Measurements from ENCODE around the gene DLG2. TPM values are rescaled to one million over a fixed set of nuclear protein-coding genes. Genes with fewer than 3 reads are reported as not detected.

DLG2 gene
- total RNA-seq, 1 donor from 2014 or later = 1.8 TPM

DNA sequence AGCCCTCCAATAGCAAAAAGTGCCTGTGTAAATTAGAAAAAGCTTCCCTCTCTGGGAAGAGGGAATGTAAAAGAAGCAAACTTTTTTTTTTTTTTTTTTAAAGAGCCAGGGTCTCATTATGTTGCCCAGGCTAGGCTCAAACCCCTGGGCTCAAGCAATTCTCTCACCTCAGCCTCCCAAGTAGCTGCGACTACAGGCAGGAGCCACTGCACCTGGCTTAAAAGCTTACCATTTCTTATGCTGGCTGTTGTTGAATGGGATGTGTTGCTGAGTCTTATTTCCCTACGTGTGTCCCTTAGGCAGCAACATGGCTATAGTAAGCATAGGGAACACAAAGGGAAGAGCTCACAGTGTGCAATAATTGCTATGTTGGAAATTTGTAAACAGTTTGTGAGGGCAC is 2115.5 kb downstream of the DLG2 start:
- H3K27me3 Mint-ChIP-seq (ENCODE audit: low read depth, unreplicated experiment) = no peaks in the 10 kb centered on the region
- Histone ChIP-seq H3K4me1 (ENCODE audit: insufficient read depth, low read length) (no peaks in the 10 kb centered on the region), H3K4me2 (ENCODE audit: low read length) (no peak overlapping the region), H4K20me1 (ENCODE audit: insufficient read depth, low read length) (no peaks in the 10 kb centered on the region), H3K36me3 (ENCODE audit: insufficient read depth, low read length) (no peaks in the 10 kb centered on the region), H3K79me2 (ENCODE audit: insufficient read depth, low read length) (no peaks in the 10 kb centered on the region), H3K9me3 (ENCODE audit: insufficient read depth, low read depth, low read length) (no peaks in the 10 kb centered on the region), H3K4me3 (ENCODE audit: insufficient read depth, low read depth, low read length) (no peak overlapping the region), H3K27me3 (ENCODE audit: insufficient read depth, low read length) (no peaks in the 10 kb centered on the region), H3K9ac (ENCODE audit: low read length) (no peak overlapping the region), H2AFZ (ENCODE audit: low read depth, low read length) (no peak overlapping the region), H3K27ac (ENCODE audit: low read depth, low read length) (no peak overlapping the region)
- no peak overlapping the region for H3K27ac Mint-ChIP-seq (ENCODE audit: unreplicated experiment)
- H3K4me1 Mint-ChIP-seq (ENCODE audit: low read depth, unreplicated experiment) = peaks cover 2% of the 10 kb centered on the region
- TF ChIP-seq EZH2 (IDR thresholded peaks at IDR 0.05; ENCODE audit: insufficient read depth, low read length) = no peak
- TF ChIP-seq, protein P1, sequence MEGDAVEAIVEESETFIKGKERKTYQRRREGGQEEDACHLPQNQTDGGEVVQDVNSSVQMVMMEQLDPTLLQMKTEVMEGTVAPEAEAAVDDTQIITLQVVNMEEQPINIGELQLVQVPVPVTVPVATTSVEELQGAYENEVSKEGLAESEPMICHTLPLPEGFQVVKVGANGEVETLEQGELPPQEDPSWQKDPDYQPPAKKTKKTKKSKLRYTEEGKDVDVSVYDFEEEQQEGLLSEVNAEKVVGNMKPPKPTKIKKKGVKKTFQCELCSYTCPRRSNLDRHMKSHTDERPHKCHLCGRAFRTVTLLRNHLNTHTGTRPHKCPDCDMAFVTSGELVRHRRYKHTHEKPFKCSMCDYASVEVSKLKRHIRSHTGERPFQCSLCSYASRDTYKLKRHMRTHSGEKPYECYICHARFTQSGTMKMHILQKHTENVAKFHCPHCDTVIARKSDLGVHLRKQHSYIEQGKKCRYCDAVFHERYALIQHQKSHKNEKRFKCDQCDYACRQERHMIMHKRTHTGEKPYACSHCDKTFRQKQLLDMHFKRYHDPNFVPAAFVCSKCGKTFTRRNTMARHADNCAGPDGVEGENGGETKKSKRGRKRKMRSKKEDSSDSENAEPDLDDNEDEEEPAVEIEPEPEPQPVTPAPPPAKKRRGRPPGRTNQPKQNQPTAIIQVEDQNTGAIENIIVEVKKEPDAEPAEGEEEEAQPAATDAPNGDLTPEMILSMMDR (IDR thresholded peaks at IDR 0.05; ENCODE audit: insufficient read depth, low read depth, low read length) = no peak
- no peak for FAIRE-seq
- H3K9me3 Mint-ChIP-seq (ENCODE audit: unreplicated experiment) = no peaks in the 10 kb centered on the region
- no peaks in the 10 kb centered on the region for H3K36me3 Mint-ChIP-seq (ENCODE audit: low read depth, unreplicated experiment)
- no peak overlapping the region for H3K4me3 Mint-ChIP-seq (ENCODE audit: unreplicated experiment)
- no peak for DNase-seq (ENCODE audit: low read depth)

DNA sequence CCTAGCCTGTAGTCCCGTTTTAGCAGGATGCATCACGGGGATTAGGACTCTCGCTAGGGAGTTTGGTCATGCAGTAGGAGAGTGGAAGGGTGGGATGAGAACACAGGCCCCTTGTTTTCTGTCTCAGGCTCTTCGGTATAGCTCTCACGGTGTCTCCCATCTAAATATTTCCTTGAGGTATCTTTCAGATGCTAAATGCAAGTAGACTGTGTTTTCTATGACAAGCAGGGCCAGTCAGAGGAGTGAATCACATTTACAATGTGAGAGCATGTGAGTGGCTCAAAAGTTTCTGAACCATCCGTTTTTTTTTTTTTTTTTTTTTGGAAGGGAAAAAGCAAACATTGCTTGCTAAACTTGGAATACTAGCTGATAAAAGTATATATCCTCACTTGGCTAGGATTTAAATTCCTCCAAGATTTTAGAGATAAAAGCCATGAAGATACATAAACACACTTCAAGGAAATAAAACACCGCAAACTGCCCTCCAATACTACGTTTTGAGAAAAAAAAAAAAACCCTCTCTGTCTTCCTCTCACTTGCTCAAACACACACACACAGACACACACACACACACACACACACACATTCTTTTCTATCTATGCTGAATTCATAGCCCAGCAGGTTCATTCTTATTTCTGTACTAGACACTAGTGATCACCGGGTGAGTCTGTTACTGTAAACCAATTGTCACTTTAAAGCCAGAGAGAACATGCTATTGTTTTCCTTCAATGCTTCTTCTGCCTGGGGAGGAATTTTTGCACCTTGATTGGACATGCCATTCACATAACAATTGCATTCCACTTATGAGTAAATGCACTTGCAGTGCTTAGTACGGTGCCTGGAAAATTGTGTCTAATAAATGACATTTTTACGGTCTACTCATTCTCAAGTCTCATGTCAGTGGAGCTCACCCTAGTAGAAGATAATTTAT is 2116.3 kb downstream of the DLG2 start:
- no peaks in the 10 kb centered on the region for H4K20me1 ChIP-seq (ENCODE audit: insufficient read depth, low read length)
- Mint-ChIP-seq H3K4me1 (ENCODE audit: low read depth, unreplicated experiment) (peaks cover 2% of the 10 kb centered on the region), H3K27me3 (ENCODE audit: low read depth, unreplicated experiment) (no peaks in the 10 kb centered on the region), H3K36me3 (ENCODE audit: low read depth, unreplicated experiment) (no peaks in the 10 kb centered on the region), H3K4me3 (ENCODE audit: unreplicated experiment) (no peak overlapping the region), H3K27ac (ENCODE audit: unreplicated experiment) (no peak overlapping the region), H3K9me3 (ENCODE audit: unreplicated experiment) (no peaks in the 10 kb centered on the region)
- no peak overlapping the region for H2AFZ ChIP-seq (ENCODE audit: low read depth, low read length)
- H3K9ac ChIP-seq (ENCODE audit: low read length) = no peak overlapping the region
- H3K9me3 ChIP-seq (ENCODE audit: insufficient read depth, low read depth, low read length) = no peaks in the 10 kb centered on the region
- TF ChIP-seq EZH2 (IDR thresholded peaks at IDR 0.05; ENCODE audit: insufficient read depth, low read length) = no peak
- TF ChIP-seq, protein P1 (IDR thresholded peaks at IDR 0.05; ENCODE audit: insufficient read depth, low read depth, low read length) = no peak
- no peaks in the 10 kb centered on the region for H3K79me2 ChIP-seq (ENCODE audit: insufficient read depth, low read length)
- H3K27ac ChIP-seq (ENCODE audit: low read depth, low read length) = no peak overlapping the region
- no peaks in the 10 kb centered on the region for H3K27me3 ChIP-seq (ENCODE audit: insufficient read depth, low read length)
- H3K4me3 ChIP-seq (ENCODE audit: insufficient read depth, low read depth, low read length) = no peak overlapping the region
- DNase-seq (ENCODE audit: low read depth) (no peak), FAIRE-seq (no peak)
- no peak overlapping the region for H3K4me2 ChIP-seq (ENCODE audit: low read length)
- no peaks in the 10 kb centered on the region for H3K36me3 ChIP-seq (ENCODE audit: insufficient read depth, low read length)
- H3K4me1 ChIP-seq (ENCODE audit: insufficient read depth, low read length) = no peaks in the 10 kb centered on the region

DNA sequence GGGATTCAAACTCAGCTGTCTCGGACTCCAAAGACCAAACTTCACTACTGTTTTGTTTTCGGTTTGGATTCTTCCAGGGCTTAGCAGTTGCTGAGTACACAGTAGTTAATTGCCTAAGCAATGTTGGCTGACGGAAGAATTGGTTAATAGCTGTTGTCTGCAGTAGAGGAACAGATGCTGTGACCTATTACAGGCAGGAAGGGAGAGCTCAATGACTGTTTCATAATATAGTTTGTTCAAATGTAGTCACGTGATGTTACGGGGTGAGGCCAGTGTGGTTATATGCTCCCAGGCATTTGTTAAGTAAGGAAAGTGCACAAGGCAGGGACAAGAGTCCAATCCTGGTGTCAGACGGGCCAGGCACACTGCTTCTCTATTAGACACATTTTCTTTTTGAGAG is 2118.3 kb downstream of the DLG2 start:
- Histone ChIP-seq H3K4me2 (ENCODE audit: low read length) (no peak overlapping the region), H3K9me3 (ENCODE audit: insufficient read depth, low read depth, low read length) (no peaks in the 10 kb centered on the region), H3K4me3 (ENCODE audit: insufficient read depth, low read depth, low read length) (no peak overlapping the region), H3K79me2 (ENCODE audit: insufficient read depth, low read length) (no peaks in the 10 kb centered on the region), H3K27me3 (ENCODE audit: insufficient read depth, low read length) (no peaks in the 10 kb centered on the region), H4K20me1 (ENCODE audit: insufficient read depth, low read length) (no peaks in the 10 kb centered on the region), H3K36me3 (ENCODE audit: insufficient read depth, low read length) (no peaks in the 10 kb centered on the region), H3K27ac (ENCODE audit: low read depth, low read length) (no peak overlapping the region), H3K9ac (ENCODE audit: low read length) (no peak overlapping the region), H3K4me1 (ENCODE audit: insufficient read depth, low read length) (no peaks in the 10 kb centered on the region), H2AFZ (ENCODE audit: low read depth, low read length) (no peak overlapping the region)
- Mint-ChIP-seq H3K9me3 (ENCODE audit: unreplicated experiment) (peaks cover 2% of the 10 kb centered on the region), H3K36me3 (ENCODE audit: low read depth, unreplicated experiment) (no peaks in the 10 kb centered on the region), H3K27ac (ENCODE audit: unreplicated experiment) (no peak overlapping the region), H3K27me3 (ENCODE audit: low read depth, unreplicated experiment) (no peaks in the 10 kb centered on the region), H3K4me3 (ENCODE audit: unreplicated experiment) (no peak overlapping the region), H3K4me1 (ENCODE audit: low read depth, unreplicated experiment) (peaks cover 2% of the 10 kb centered on the region)
- FAIRE-seq = no peak
- TF ChIP-seq EZH2 (IDR thresholded peaks at IDR 0.05; ENCODE audit: insufficient read depth, low read length) = no peak
- TF ChIP-seq, protein P1 (IDR thresholded peaks at IDR 0.05; ENCODE audit: insufficient read depth, low read depth, low read length) = no peak
- DNase-seq (ENCODE audit: low read depth) = no peak
